ENCODE results near the gene CLIP3. TPM values are rescaled to one million over a fixed set of nuclear protein-coding genes. Genes with fewer than 3 reads are reported as not detected.

The CLIP3 gene
- total and polyA plus RNA-seq, 2 of the 13 experiments (the other 11 are each of a cell fraction or from before 2014, with no cell fraction given): 0.15 to 1.2 TPM

DNA sequence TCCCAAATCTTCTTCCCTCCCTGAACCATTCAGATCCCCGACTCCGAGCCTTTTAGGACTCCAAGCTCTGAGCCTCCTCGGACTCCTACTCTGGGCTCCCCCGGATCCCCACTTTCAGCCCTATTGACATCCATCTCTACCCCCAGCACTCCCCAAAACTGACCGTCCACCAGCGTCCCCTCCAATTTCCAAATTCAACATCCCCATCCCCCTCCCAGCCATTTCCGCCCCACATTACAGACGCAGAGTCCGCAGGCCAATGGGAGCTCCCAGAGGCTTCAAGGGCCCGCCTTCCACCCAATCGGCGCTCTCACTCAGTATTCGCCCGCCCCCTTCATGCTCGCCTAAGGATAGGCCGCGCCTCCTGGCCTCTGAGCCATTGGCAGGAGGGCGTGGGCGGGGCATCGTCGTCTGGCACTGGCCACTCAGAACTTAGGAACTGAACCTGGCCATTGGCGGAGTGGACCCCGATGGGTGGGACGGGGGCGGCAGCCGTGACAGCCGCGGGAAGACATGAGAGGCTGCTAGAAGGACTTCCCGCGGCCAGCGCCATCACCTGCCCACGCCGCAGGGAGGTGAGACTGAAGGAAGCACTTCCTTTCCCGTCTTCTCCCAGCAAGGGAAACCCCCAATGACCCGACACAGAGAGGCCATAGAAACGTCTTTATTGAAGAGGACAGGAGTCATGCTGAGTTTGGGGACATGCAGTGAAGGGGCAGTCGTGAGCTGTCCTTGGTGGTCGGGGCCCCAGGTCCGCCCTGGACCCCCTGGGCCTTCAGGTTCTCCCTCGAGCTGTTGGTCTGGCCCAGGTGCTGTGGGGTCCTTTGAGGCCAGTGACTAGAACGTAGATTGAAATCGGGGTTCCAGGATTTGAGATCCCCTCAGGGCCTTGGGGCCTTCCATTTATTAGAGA, 18.4 kb downstream of the CLIP3 start, which contains the start of gene ALKBH6 (continued):
- TF ChIP-seq, protein P1, sequence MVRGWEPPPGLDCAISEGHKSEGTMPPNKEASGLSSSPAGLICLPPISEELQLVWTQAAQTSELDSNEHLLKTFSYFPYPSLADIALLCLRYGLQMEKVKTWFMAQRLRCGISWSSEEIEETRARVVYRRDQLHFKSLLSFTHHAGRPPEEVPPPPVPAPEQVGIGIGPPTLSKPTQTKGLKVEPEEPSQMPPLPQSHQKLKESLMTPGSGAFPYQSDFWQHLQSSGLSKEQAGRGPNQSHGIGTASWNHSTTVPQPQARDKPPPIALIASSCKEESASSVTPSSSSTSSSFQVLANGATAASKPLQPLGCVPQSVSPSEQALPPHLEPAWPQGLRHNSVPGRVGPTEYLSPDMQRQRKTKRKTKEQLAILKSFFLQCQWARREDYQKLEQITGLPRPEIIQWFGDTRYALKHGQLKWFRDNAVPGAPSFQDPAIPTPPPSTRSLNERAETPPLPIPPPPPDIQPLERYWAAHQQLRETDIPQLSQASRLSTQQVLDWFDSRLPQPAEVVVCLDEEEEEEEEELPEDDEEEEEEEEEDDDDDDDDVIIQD (CRISPR knock-in tag; IDR thresholded peaks at IDR 0.05; ENCODE audit: low read depth): no peak
- TF ChIP-seq ZNF547 (CRISPR knock-in tag; IDR thresholded peaks at IDR 0.05) (peak; percentile 80; the same call in 1 of the 2 replicates), NAIF1 (CRISPR knock-in tag; IDR thresholded peaks at IDR 0.05; ENCODE audit: borderline replicate concordance) (no peak), IRX3 (CRISPR knock-in tag; IDR thresholded peaks at IDR 0.05; ENCODE audit: borderline replicate concordance, low read depth) (no peak), GMEB2 (CRISPR knock-in tag; IDR thresholded peaks at IDR 0.05; ENCODE audit: low read depth) (no peak), ZNF354B (CRISPR knock-in tag; IDR thresholded peaks at IDR 0.05) (no peak), NFIB (CRISPR knock-in tag; IDR thresholded peaks at IDR 0.05; ENCODE audit: borderline replicate concordance) (no peak), DZIP1 (CRISPR knock-in tag; IDR thresholded peaks at IDR 0.05) (no peak), JDP2 (CRISPR knock-in tag; IDR thresholded peaks at IDR 0.05; ENCODE audit: borderline replicate concordance) (no peak), ZNF777 (CRISPR knock-in tag; IDR thresholded peaks at IDR 0.05) (no peak), ZNF503 (CRISPR knock-in tag; IDR thresholded peaks at IDR 0.05) (no peak), TEAD3 (CRISPR knock-in tag; optimal IDR thresholded peaks at IDR 0.05; ENCODE audit: borderline replicate concordance) (peak; percentile 22), ARHGAP35 (CRISPR knock-in tag; IDR thresholded peaks at IDR 0.05; ENCODE audit: borderline replicate concordance) (no peak), IRF2 (CRISPR knock-in tag; IDR thresholded peaks at IDR 0.05) (0 out of 2 replicates have a peak, but pooled peaks have one; percentile 22), HMGXB4 (CRISPR knock-in tag; IDR thresholded peaks at IDR 0.05; ENCODE audit: borderline replicate concordance in 1 of 2, low read depth in 1 of 2) (no peak)

Measured in HepG2 (cell line).